Colonic mucosa (tissue), 4 donors: Measurements from ENCODE around the gene TAF7. TPM values are rescaled to one million over a fixed set of nuclear protein-coding genes. Genes with fewer than 3 reads are reported as not detected.

Experiments
- DNase-seq: peaks from one replicate; pipeline ENCODE4 v3.0.0-alpha.2; 2020
- H3K27ac ChIP-seq: fragments of 200-600 bp; one replicate; pipeline ENCODE4 v1.8.0; 2021
- H3K27me3 ChIP-seq: fragments of 200-600 bp; one replicate; pipeline ENCODE4 v1.8.0; 2021
- H3K36me3 ChIP-seq: fragments of 200-600 bp; one replicate; pipeline ENCODE4 v1.8.0; 2021
- H3K4me1 ChIP-seq: fragments of 200-600 bp; one replicate; pipeline ENCODE4 v1.8.0; 2021; ENCODE audit warnings: mild to moderate bottlenecking
- H3K4me3 ChIP-seq: fragments of 200-600 bp; one replicate; pipeline ENCODE4 v1.8.0; 2021
- H3K9ac ChIP-seq, 2 donors: one replicate each; pipeline ENCODE4 v1.7.0; 2013; ENCODE audit warnings: control low read depth in 2 of 2, low read depth in 2 of 2, low read length in 2 of 2
- H3K9me3 ChIP-seq: fragments of 200-600 bp; one replicate; pipeline ENCODE4 v1.8.0; 2021
- CTCF ChIP-seq: fragments of 200-600 bp; IDR thresholded peaks from one replicate; pipeline ENCODE4 v1.8.0; 2022; ENCODE audit warnings: antibody characterized with exemption, mild to moderate bottlenecking
- intact Hi-C: fragments of 100-400 bp; cut with DNase I; formaldehyde crosslinking; loops from one replicate; pipeline ENCODE4 v1.14.1; 2022
- total RNA-seq, 2 donors: library from RNA; stranded (reverse); fragmentation: NEBNext Ultra II Directional in 1 of 2; extraction: Animal tissue kit (Norgen Biotek cat#: 25700) in 1 of 2; gene quantifications; one replicate each; pipeline ENCODE4 v1.2.1, GENCODE V29; 2021
- donor health status: healthy.
- donor health status: DM: no; HTN: no; CAD: no.
- donor health status: DM: no; HTN: no; CAD: no.

The TAF7 gene
- 10 to 100 TPM; 49.3 to 70.2 TPM for total RNA-seq

GRCh38 chr5:141320225-141321169 is at the start of gene TAF7:
Gene TAF7 (minus strand): TSS chr5:141320784. CDS start chr5:141320044, 740 bp downstream.
- no peaks in the 10 kb centered on the region for H3K27me3 ChIP-seq
- intact Hi-C loops, result loop anchor here (5.0 kb wide), 1 partner anchor 242 kb away; no protein-coding TSS in a partner anchor
- peak within 1 kb of the TSS; percentile 93 for H3K27ac ChIP-seq
- peak within 1 kb of the TSS; percentile 82 for H3K4me3 ChIP-seq
- peak; percentile 92 for DNase-seq
- H3K36me3 ChIP-seq, result no peaks in the 10 kb centered on the region
- TF ChIP-seq CTCF, result peak; percentile 79
- peaks cover 14% of the 10 kb centered on the region for H3K9me3 ChIP-seq
- peak within 1 kb of the TSS; percentile 71 to 74 for H3K9ac ChIP-seq
- H3K4me1 ChIP-seq, result no peaks in the 10 kb centered on the region

GRCh38 chr5:141366016-141366896 is 45.7 kb upstream of the TAF7 start:
- H3K27me3 ChIP-seq, result no peaks in the 10 kb centered on the region
- no peak for TF ChIP-seq CTCF
- no peaks in the 10 kb centered on the region for H3K4me1 ChIP-seq
- intact Hi-C loops, result no loop called here
- H3K36me3 ChIP-seq, result no peaks in the 10 kb centered on the region
- DNase-seq, result no peak
- no peaks in the 10 kb centered on the region for H3K9me3 ChIP-seq
- no peak overlapping the region for H3K27ac ChIP-seq
- H3K4me3 ChIP-seq, result no peak overlapping the region
- H3K9ac ChIP-seq, result no peak overlapping the region

GRCh38 chr5:141363952-141364660 is 43.5 kb upstream of the TAF7 start, which contains the start of gene PCDHGA5:
Gene PCDHGA5 (plus strand): TSS chr5:141364162. CDS start chr5:141364331, 169 bp downstream.
- Histone ChIP-seq H3K9me3 (no peaks in the 10 kb centered on the region), H3K4me1 (no peaks in the 10 kb centered on the region), H3K36me3 (no peaks in the 10 kb centered on the region), H3K4me3 (no peak within 1 kb of the TSS), H3K27ac (no peak within 1 kb of the TSS), H3K9ac (no peak within 1 kb of the TSS), H3K27me3 (no peaks in the 10 kb centered on the region)
- no peak for TF ChIP-seq CTCF
- intact Hi-C loops, result no loop called here
- DNase-seq, result no peak

- Histone ChIP-seq H3K9me3 (no peaks in the 10 kb centered on the region), H3K4me3 (no peak overlapping the region), H3K27ac (no peak overlapping the region), H3K36me3 (no peaks in the 10 kb centered on the region), H3K9ac (no peak overlapping the region), H3K4me1 (no peaks in the 10 kb centered on the region), H3K27me3 (no peaks in the 10 kb centered on the region)
- no peak for TF ChIP-seq CTCF
- no peak for DNase-seq
- intact Hi-C loops, result no loop called here
Measured at GRCh38 chr5:141362719-141363118, 42.1 kb upstream of the TAF7 start.

- H3K36me3 ChIP-seq, result no peaks in the 10 kb centered on the region
- no peak for DNase-seq
- intact Hi-C loops, result no loop called here
- no peak overlapping the region for H3K9ac ChIP-seq
- H3K27me3 ChIP-seq, result no peaks in the 10 kb centered on the region
- no peak overlapping the region for H3K4me3 ChIP-seq
- no peaks in the 10 kb centered on the region for H3K9me3 ChIP-seq
- H3K4me1 ChIP-seq, result no peaks in the 10 kb centered on the region
- H3K27ac ChIP-seq, result no peak overlapping the region
- no peak for TF ChIP-seq CTCF
Measured at GRCh38 chr5:141360685-141361084, 40.1 kb upstream of the TAF7 start.
